ENCODE results near the gene ACLY. TPM values are rescaled to one million over a fixed set of nuclear protein-coding genes. Genes with fewer than 3 reads are reported as not detected.
A peak's percentile ranks its signal among the peaks of the same experiment; 100 is the strongest.

The ACLY gene
- total RNA-seq, 4 donors from 2014 or later = 30.0 to 108 (median 67.3) TPM

- Histone ChIP-seq H3K4me3 (peak within 1 kb of the TSS; percentile 41), H3K36me3 (no peaks in the 10 kb centered on the region), H3K9me3 (no peaks in the 10 kb centered on the region), H3K27ac (peak within 1 kb of the TSS; percentile 80 to 82), H3K27me3 (no peaks in the 10 kb centered on the region), H3K4me1 (no peaks in the 10 kb centered on the region)
- intact Hi-C loops (cut with DNase I; ENCODE audit: low total_unique reads) = no loop called here
- TF ChIP-seq CTCF (IDR thresholded peaks at IDR 0.05) (peak; percentile 30 to 85 (median 57)), POLR2A (IDR thresholded peaks at IDR 0.05) (peak; percentile 62 to 67)
- peak; percentile 98 for DNase-seq
These were observed 11.5 kb upstream of the ACLY start, which contains the start of gene ODAD4 for GRCh38 chr17:41930009-41930832. ODAD4 (plus strand) TSS chr17:41930617; CDS start chr17:41930724, 107 bp downstream.

- DNase-seq = no peak
- intact Hi-C loops (cut with DNase I; ENCODE audit: low total_unique reads) = no loop called here
- Histone ChIP-seq H3K4me1 (no peaks in the 10 kb centered on the region), H3K4me3 (no peak overlapping the region), H3K9me3 (no peaks in the 10 kb centered on the region), H3K27me3 (no peaks in the 10 kb centered on the region), H3K36me3 (no peaks in the 10 kb centered on the region), H3K27ac (peak overlapping the region in 1 of 2 donors; percentile 82)
- no peak for TF ChIP-seq CTCF (IDR thresholded peaks at IDR 0.05)
- TF ChIP-seq POLR2A (IDR thresholded peaks at IDR 0.05) = no peak
These were observed 10.0 kb upstream of the ACLY start for GRCh38 chr17:41928693-41929251.

GRCh38 chr17:41925991-41926590 is 7.3 kb upstream of the ACLY start:
- intact Hi-C loops (cut with DNase I; ENCODE audit: low total_unique reads) = no loop called here
- H3K4me3 ChIP-seq = no peak overlapping the region
- no peak for TF ChIP-seq CTCF (IDR thresholded peaks at IDR 0.05)
- TF ChIP-seq POLR2A (IDR thresholded peaks at IDR 0.05) = no peak
- H3K36me3 ChIP-seq = no peaks in the 10 kb centered on the region
- no peaks in the 10 kb centered on the region for H3K9me3 ChIP-seq
- no peak for DNase-seq
- no peaks in the 10 kb centered on the region for H3K4me1 ChIP-seq
- H3K27me3 ChIP-seq = no peaks in the 10 kb centered on the region
- no peak overlapping the region for H3K27ac ChIP-seq

GRCh38 chr17:41920580-41920955 is 1.8 kb upstream of the ACLY start:
- Histone ChIP-seq H3K27ac (no peak overlapping the region), H3K4me3 (no peak overlapping the region), H3K9me3 (no peaks in the 10 kb centered on the region), H3K4me1 (peaks cover 0 to 11% of the 10 kb centered on the region in 2 donors), H3K36me3 (no peaks in the 10 kb centered on the region), H3K27me3 (no peaks in the 10 kb centered on the region)
- intact Hi-C loops (cut with DNase I; ENCODE audit: low total_unique reads) = loop anchor here (5.0 kb wide), 1 partner anchor 102 kb away; the partner anchor contains the start of gene NKIRAS2
- TF ChIP-seq CTCF (IDR thresholded peaks at IDR 0.05) (no peak), POLR2A (IDR thresholded peaks at IDR 0.05) (no peak)
- DNase-seq = no peak
